ENCODE results near the gene EDNRB.
"Not testable (repeated sequence)": the region's sequence is repeated elsewhere in the genome, so short reads cannot be mapped to it uniquely, and the experiment has no call there.

DNA sequence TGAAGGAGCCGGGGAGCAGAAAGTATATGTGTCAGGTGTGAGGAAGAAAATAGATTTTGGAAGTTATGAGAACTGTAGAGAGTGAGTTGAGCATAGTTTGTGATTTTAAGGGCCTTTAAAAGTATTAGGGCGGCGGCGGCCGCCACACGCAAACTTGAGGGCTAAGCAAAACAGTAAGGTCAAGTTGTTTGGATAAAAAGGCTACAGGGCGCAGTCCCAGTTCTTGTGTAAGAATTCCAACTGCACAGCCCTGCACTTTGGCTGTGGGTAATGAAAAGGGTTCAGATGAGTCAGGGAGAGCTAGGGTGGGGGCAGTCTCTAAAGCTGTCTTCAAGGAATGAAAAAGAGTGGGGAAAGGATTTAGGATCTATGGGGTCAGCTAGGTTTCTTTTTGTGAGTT, 16.4 kb upstream of the EDNRB start:
- not testable (repeated sequence) for TF ChIP-seq CTCF (conservative IDR thresholded peaks at IDR 0.05; ENCODE audit: low read length); EZH2phosphoT487 (IDR thresholded peaks at IDR 0.05; ENCODE audit: borderline replicate concordance)

All from Loucy (cell line).